GM23338 (cell line): Measurements from ENCODE around the gene KLHL17. TPM values are rescaled to one million over a fixed set of nuclear protein-coding genes. Genes with fewer than 3 reads are reported as not detected.

Experiments
- ATAC-seq: fragments of 200-7000 bp; cut with Tn5 transposase; 3 replicates; pipeline ENCODE4 v1.9.1; 2020
- DNase-seq: peaks from one replicate; pipeline ENCODE4 v3.0.0-alpha.2; 2015; ENCODE audit warnings: low spot score
- H2AFZ ChIP-seq: fragments of 200-600 bp; sonication (generic); 2 replicates; pipeline ENCODE4 v1.8.0; 2016; ENCODE audit warnings: antibody characterized with exemption, mild to moderate bottlenecking, moderate library complexity
- H3F3A ChIP-seq: fragments of 200-600 bp; sonication (generic); replicated peaks from 2 replicates; pipeline ENCODE4 v1.8.0; 2017; ENCODE audit warnings: antibody characterized with exemption, mixed run types, low read depth
- H3K27ac ChIP-seq: fragments of 200-600 bp; sonication (generic); 2 replicates; pipeline ENCODE4 v1.6.1; 2016; ENCODE audit warnings: low read depth
- H3K27me3 ChIP-seq: fragments of 200-600 bp; sonication (generic); 2 replicates; pipeline ENCODE4 v1.8.0; 2016; ENCODE audit warnings: mild to moderate bottlenecking, mixed run types, moderate library complexity; ENCODE audit not compliant: insufficient read depth
- H3K36me3 ChIP-seq: fragments of 200-600 bp; sonication (generic); 2 replicates; pipeline ENCODE4 v1.8.0; 2016; ENCODE audit warnings: mild to moderate bottlenecking; ENCODE audit not compliant: insufficient read depth
- H3K4me1 ChIP-seq: fragments of 200-600 bp; sonication (generic); 2 replicates; pipeline ENCODE4 v1.8.0; 2016; ENCODE audit warnings: mild to moderate bottlenecking, moderate library complexity; ENCODE audit not compliant: insufficient read depth
- H3K4me2 ChIP-seq: fragments of 200-600 bp; sonication (generic); 2 replicates; pipeline ENCODE4 v1.7.1; 2017; ENCODE audit warnings: mixed run types
- H3K4me3 ChIP-seq: fragments of 200-600 bp; sonication (generic); 2 replicates; pipeline ENCODE4 v1.6.1; 2016; ENCODE audit warnings: mixed run types
- H3K79me2 ChIP-seq: fragments of 200-600 bp; sonication (generic); replicated peaks from 2 replicates; pipeline ENCODE4 v1.8.0; 2017; ENCODE audit warnings: mild to moderate bottlenecking; ENCODE audit not compliant: insufficient read depth
- H3K9me2 ChIP-seq: fragments of 200-600 bp; sonication (generic); 2 replicates; pipeline ENCODE4 v1.8.0; 2017; ENCODE audit not compliant: insufficient read depth
- H4K20me1 ChIP-seq: fragments of 200-600 bp; sonication (generic); replicated peaks from 2 replicates; pipeline ENCODE4 v1.8.0; 2017; ENCODE audit warnings: mild to moderate bottlenecking; ENCODE audit not compliant: insufficient read depth
- H3K27ac Mint-ChIP-seq: 2 replicates; pipeline ENCODE4 v1.8.0; 2020; ENCODE audit warnings: inconsistent platforms, mild to moderate bottlenecking, moderate library complexity, mixed read lengths
- H3K27me3 Mint-ChIP-seq: 3 replicates; pipeline ENCODE4 v1.8.0; 2022; ENCODE audit warnings: low read depth, mild to moderate bottlenecking, moderate library complexity, mixed read lengths, inconsistent platforms; ENCODE audit not compliant: insufficient read depth, poor library complexity
- H3K36me3 Mint-ChIP-seq: 3 replicates; pipeline ENCODE4 v1.8.0; 2021; ENCODE audit warnings: low read depth, mild to moderate bottlenecking, inconsistent platforms, moderate library complexity, mixed read lengths
- H3K4me1 Mint-ChIP-seq: 3 replicates; pipeline ENCODE4 v1.8.0; 2020; ENCODE audit warnings: mild to moderate bottlenecking, inconsistent platforms, mixed read lengths
- H3K4me3 Mint-ChIP-seq: 3 replicates; pipeline ENCODE4 v1.8.0; 2021; ENCODE audit warnings: moderate library complexity, mild to moderate bottlenecking, inconsistent platforms, mixed read lengths
- H3K9me3 Mint-ChIP-seq: 3 replicates; pipeline ENCODE4 v1.8.0; 2020; ENCODE audit warnings: moderate library complexity, mild to moderate bottlenecking, inconsistent platforms, mixed read lengths
- polyA plus RNA-seq: library from polyadenylated mRNA; unstranded; fragments of >200 nt; fragmentation: Nextera tagmentation; extraction: Ambion mirVana; gene quantifications from 2 replicates; pipeline ENCODE4 v1.2.1, GENCODE V29; 2016
- total RNA-seq: library from RNA; depleted of rRNA; stranded (reverse); fragments of >200 nt; shearing (Covaris generic); gene quantifications from 2 replicates; pipeline ENCODE4 v1.2.3, GENCODE V29; 2014
- TF ChIP-seq, protein P1 (sequence below): fragments of 250-450 bp; sonication (Bioruptor Pico); IDR thresholded peaks from 2 replicates; pipeline ENCODE4 v1.5.0; 2020; ENCODE audit warnings: mild to moderate bottlenecking, moderate library complexity

KLHL17 gene
- total and polyA plus RNA-seq, 2 experiments from 2014 or later, result 16.5 to 37.1 TPM

DNA sequence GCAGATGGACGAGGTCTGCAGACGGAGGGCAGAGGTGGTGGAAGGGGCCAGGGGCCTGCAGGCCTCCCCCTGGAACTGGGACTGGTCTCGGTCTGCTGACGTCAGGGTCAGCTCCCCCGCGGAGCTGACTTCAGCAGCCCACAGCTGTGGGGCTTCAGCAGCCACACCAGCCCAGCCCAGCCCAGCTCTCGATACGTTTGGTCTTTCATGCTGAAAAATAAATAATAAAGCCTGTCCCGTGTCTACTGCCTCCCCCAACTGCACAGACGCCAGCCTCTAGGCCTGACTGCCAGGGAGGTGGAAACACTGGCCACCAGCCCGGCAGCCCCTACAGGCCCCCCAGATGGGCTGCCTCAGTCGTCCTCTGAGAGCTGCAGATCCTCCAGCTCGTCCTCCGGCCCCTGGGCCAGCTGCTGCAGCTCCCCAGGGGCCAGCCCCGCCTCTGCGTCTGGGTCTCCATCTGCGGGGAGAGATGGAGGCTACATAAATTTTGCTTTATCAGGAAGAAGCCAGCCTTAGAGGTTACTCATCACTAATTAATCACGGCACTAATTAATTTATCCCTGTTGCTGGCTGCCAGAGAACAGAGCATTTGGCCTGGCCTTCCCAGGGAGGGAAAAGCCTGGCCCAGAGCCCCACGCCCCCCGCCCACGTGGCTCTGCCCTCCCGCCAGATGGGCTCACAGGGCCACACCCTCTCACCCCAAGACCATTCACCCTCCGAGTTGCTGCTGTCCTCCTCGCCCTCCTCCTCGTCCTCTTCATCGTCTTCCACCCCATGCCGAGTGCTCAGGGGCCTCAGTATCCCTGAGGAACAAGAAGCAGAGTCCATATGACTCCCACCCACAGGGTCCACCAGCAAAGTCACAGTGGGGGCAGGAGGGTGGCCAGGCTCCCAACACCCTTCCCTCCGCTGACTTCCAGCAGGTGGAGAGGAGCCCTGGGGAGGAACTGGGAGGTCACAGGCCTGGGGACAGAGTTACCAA, 15.8 kb upstream of the KLHL17 start:
- no peak overlapping the region for H2AFZ ChIP-seq
- H3K4me1 ChIP-seq, result peaks cover 5% of the 10 kb centered on the region; the same call in 1 of the 2 replicates

More for the DNA sequence above, 15.8 kb upstream of the KLHL17 start:
- Mint-ChIP-seq H3K27me3 (peaks cover 30% of the 10 kb centered on the region), H3K9me3 (peaks cover 3% of the 10 kb centered on the region; the same call in 1 of the 3 replicates), H3K27ac (no peak overlapping the region), H3K36me3 (peaks cover 24% of the 10 kb centered on the region), H3K4me1 (peaks cover 7% of the 10 kb centered on the region; the same call in 1 of the 3 replicates), H3K4me3 (no peak overlapping the region)
- TF ChIP-seq, protein P1, sequence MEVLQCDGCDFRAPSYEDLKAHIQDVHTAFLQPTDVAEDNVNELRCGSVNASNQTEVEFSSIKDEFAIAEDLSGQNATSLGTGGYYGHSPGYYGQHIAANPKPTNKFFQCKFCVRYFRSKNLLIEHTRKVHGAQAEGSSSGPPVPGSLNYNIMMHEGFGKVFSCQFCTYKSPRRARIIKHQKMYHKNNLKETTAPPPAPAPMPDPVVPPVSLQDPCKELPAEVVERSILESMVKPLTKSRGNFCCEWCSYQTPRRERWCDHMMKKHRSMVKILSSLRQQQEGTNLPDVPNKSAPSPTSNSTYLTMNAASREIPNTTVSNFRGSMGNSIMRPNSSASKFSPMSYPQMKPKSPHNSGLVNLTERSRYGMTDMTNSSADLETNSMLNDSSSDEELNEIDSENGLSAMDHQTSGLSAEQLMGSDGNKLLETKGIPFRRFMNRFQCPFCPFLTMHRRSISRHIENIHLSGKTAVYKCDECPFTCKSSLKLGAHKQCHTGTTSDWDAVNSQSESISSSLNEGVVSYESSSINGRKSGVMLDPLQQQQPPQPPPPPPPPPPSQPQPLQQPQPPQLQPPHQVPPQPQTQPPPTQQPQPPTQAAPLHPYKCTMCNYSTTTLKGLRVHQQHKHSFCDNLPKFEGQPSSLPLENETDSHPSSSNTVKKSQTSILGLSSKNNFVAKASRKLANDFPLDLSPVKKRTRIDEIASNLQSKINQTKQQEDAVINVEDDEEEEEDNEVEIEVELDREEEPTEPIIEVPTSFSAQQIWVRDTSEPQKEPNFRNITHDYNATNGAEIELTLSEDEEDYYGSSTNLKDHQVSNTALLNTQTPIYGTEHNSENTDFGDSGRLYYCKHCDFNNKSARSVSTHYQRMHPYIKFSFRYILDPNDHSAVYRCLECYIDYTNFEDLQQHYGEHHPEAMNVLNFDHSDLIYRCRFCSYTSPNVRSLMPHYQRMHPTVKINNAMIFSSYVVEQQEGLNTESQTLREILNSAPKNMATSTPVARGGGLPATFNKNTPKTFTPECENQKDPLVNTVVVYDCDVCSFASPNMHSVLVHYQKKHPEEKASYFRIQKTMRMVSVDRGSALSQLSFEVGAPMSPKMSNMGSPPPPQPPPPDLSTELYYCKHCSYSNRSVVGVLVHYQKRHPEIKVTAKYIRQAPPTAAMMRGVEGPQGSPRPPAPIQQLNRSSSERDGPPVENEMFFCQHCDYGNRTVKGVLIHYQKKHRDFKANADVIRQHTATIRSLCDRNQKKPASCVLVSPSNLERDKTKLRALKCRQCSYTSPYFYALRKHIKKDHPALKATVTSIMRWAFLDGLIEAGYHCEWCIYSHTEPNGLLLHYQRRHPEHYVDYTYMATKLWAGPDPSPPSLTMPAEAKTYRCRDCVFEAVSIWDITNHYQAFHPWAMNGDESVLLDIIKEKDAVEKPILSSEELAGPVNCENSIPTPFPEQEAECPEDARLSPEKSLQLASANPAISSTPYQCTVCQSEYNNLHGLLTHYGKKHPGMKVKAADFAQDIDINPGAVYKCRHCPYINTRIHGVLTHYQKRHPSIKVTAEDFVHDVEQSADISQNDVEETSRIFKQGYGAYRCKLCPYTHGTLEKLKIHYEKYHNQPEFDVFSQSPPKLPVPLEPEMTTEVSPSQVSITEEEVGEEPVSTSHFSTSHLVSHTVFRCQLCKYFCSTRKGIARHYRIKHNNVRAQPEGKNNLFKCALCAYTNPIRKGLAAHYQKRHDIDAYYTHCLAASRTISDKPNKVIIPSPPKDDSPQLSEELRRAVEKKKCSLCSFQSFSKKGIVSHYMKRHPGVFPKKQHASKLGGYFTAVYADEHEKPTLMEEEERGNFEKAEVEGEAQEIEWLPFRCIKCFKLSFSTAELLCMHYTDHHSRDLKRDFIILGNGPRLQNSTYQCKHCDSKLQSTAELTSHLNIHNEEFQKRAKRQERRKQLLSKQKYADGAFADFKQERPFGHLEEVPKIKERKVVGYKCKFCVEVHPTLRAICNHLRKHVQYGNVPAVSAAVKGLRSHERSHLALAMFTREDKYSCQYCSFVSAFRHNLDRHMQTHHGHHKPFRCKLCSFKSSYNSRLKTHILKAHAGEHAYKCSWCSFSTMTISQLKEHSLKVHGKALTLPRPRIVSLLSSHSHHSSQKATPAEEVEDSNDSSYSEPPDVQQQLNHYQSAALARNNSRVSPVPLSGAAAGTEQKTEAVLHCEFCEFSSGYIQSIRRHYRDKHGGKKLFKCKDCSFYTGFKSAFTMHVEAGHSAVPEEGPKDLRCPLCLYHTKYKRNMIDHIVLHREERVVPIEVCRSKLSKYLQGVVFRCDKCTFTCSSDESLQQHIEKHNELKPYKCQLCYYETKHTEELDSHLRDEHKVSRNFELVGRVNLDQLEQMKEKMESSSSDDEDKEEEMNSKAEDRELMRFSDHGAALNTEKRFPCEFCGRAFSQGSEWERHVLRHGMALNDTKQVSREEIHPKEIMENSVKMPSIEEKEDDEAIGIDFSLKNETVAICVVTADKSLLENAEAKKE (CRISPR knock-in tag), result no peak
- Histone ChIP-seq H3K36me3 (peaks cover 6% of the 10 kb centered on the region; the same call in 1 of the 2 replicates), H3K4me2 (no peak overlapping the region), H3K27me3 (peaks cover 46% of the 10 kb centered on the region), H3K4me3 (no peak overlapping the region), H4K20me1 (no peaks in the 10 kb centered on the region; the same call in 1 of the 2 replicates), H3F3A (0 out of 2 replicates have a peak, but pooled peaks cover 3% of the 10 kb centered on the region), H3K27ac (no peak overlapping the region), H3K9me2 (no peaks in the 10 kb centered on the region), H3K79me2 (no peaks in the 10 kb centered on the region)
- ATAC-seq (no peak), DNase-seq (no peak)
